ENCODE results near the gene FGF12.

The FGF12 gene

GRCh38 chr3:192726385-192726784 is 956 bp downstream of the FGF12 start:
- no peak for TF ChIP-seq POLR2AphosphoS5 (IDR thresholded peaks at IDR 0.05; ENCODE audit: low read depth, low read length)
- no peak for TF ChIP-seq SIN3A (IDR thresholded peaks at IDR 0.05; ENCODE audit: borderline replicate concordance, insufficient read depth, low read length)
- TF ChIP-seq REST (IDR thresholded peaks at IDR 0.05; ENCODE audit: insufficient read depth in 1 of 2, low read depth in 2 of 2, low read length in 2 of 2), result no peak
- no peak for TF ChIP-seq TAF1 (IDR thresholded peaks at IDR 0.05; ENCODE audit: borderline replicate concordance, insufficient read depth, low read length)
- no peak for TF ChIP-seq FOXP2 (optimal IDR thresholded peaks at IDR 0.05; ENCODE audit: borderline replicate concordance, extremely low read depth, extremely low read length, insufficient read depth)

GRCh38 chr3:192719964-192720363 is 7.4 kb downstream of the FGF12 start:
- TF ChIP-seq REST (IDR thresholded peaks at IDR 0.05; ENCODE audit: insufficient read depth in 1 of 2, low read depth in 2 of 2, low read length in 2 of 2) (no peak), POLR2AphosphoS5 (IDR thresholded peaks at IDR 0.05; ENCODE audit: low read depth, low read length) (no peak), SIN3A (IDR thresholded peaks at IDR 0.05; ENCODE audit: borderline replicate concordance, insufficient read depth, low read length) (no peak), FOXP2 (optimal IDR thresholded peaks at IDR 0.05; ENCODE audit: borderline replicate concordance, extremely low read depth, extremely low read length, insufficient read depth) (no peak), TAF1 (IDR thresholded peaks at IDR 0.05; ENCODE audit: borderline replicate concordance, insufficient read depth, low read length) (no peak)

- TF ChIP-seq FOXP2 (optimal IDR thresholded peaks at IDR 0.05; ENCODE audit: borderline replicate concordance, extremely low read depth, extremely low read length, insufficient read depth), result no peak
These were observed 9.2 kb downstream of the FGF12 start for GRCh38 chr3:192718156-192718555.

- TF ChIP-seq TAF1 (IDR thresholded peaks at IDR 0.05; ENCODE audit: borderline replicate concordance, insufficient read depth, low read length) (no peak), FOXP2 (optimal IDR thresholded peaks at IDR 0.05; ENCODE audit: borderline replicate concordance, extremely low read depth, extremely low read length, insufficient read depth) (no peak), SIN3A (IDR thresholded peaks at IDR 0.05; ENCODE audit: borderline replicate concordance, insufficient read depth, low read length) (no peak), REST (IDR thresholded peaks at IDR 0.05; ENCODE audit: insufficient read depth in 1 of 2, low read depth in 2 of 2, low read length in 2 of 2) (no peak), POLR2AphosphoS5 (IDR thresholded peaks at IDR 0.05; ENCODE audit: low read depth, low read length) (no peak)
These were observed 12.2 kb downstream of the FGF12 start for GRCh38 chr3:192715126-192715525.

GRCh38 chr3:192710366-192710765 is 17.0 kb downstream of the FGF12 start:
- no peak for TF ChIP-seq POLR2AphosphoS5 (IDR thresholded peaks at IDR 0.05; ENCODE audit: low read depth, low read length)
- TF ChIP-seq TAF1 (IDR thresholded peaks at IDR 0.05; ENCODE audit: borderline replicate concordance, insufficient read depth, low read length), result no peak
- no peak for TF ChIP-seq FOXP2 (optimal IDR thresholded peaks at IDR 0.05; ENCODE audit: borderline replicate concordance, extremely low read depth, extremely low read length, insufficient read depth)
- TF ChIP-seq SIN3A (IDR thresholded peaks at IDR 0.05; ENCODE audit: borderline replicate concordance, insufficient read depth, low read length), result no peak
- no peak for TF ChIP-seq REST (IDR thresholded peaks at IDR 0.05; ENCODE audit: insufficient read depth in 1 of 2, low read depth in 2 of 2, low read length in 2 of 2)
